Mesendoderm (in vitro differentiated cells): ENCODE measurements around the gene CTCFL.
A peak's percentile ranks its signal among the peaks of the same experiment; 100 is the strongest.

Experiments used
- DNase-seq: peaks from one replicate; pipeline ENCODE4 v3.0.0; 2013
- H2AK5ac ChIP-seq: 2 replicates; pipeline ENCODE4 v1.6.1; 2013; ENCODE audit warnings: low read length, inconsistent platforms
- H2BK120ac ChIP-seq: 2 replicates; pipeline ENCODE4 v1.6.1; 2013; ENCODE audit warnings: low read depth, mild to moderate bottlenecking, low read length, moderate library complexity, mixed read lengths
- H2BK15ac ChIP-seq: replicated peaks from 2 replicates; pipeline ENCODE4 v1.6.1; 2013; ENCODE audit warnings: low read depth, mild to moderate bottlenecking, moderate library complexity
- H2BK5ac ChIP-seq: 2 replicates; pipeline ENCODE4 v1.6.1; 2013; ENCODE audit warnings: low read length, inconsistent platforms
- H3K18ac ChIP-seq: 2 replicates; pipeline ENCODE4 v1.6.1; 2013; ENCODE audit warnings: mild to moderate bottlenecking, low read length, mixed read lengths
- H3K23ac ChIP-seq: one replicate; pipeline ENCODE4 v1.6.1; 2013; ENCODE audit warnings: low read length
- H3K27ac ChIP-seq: 2 replicates; pipeline ENCODE4 v1.5.1; 2013; ENCODE audit warnings: low read depth, mild to moderate bottlenecking, inconsistent platforms, low read length, moderate library complexity
- H3K27me3 ChIP-seq: 2 replicates; pipeline ENCODE4 v1.6.1; 2013; ENCODE audit warnings: low read length, control low read depth, mild to moderate bottlenecking, inconsistent platforms; ENCODE audit not compliant: insufficient read depth, poor library complexity
- H3K36me3 ChIP-seq: 2 replicates; pipeline ENCODE4 v1.6.1; 2013; ENCODE audit warnings: low read length, inconsistent platforms; ENCODE audit not compliant: control insufficient read depth, insufficient read depth
- H3K4ac ChIP-seq: one replicate; pipeline ENCODE4 v1.6.1; 2013; ENCODE audit warnings: low read depth, mild to moderate bottlenecking, low read length, moderate library complexity
- H3K4me1 ChIP-seq: 2 replicates; pipeline ENCODE4 v1.6.1; 2013; ENCODE audit warnings: low read depth, low read length, inconsistent platforms; ENCODE audit not compliant: control insufficient read depth
- H3K4me2 ChIP-seq: 2 replicates; pipeline ENCODE4 v1.6.1; 2013; ENCODE audit warnings: low read length
- H3K4me3 ChIP-seq: 2 replicates; pipeline ENCODE4 v1.5.1; 2013; ENCODE audit warnings: mild to moderate bottlenecking, low read length
- H3K56ac ChIP-seq: one replicate; pipeline ENCODE4 v1.6.1; 2013; ENCODE audit warnings: low read length
- H3K79me1 ChIP-seq: 2 replicates; pipeline ENCODE4 v1.6.1; 2013; ENCODE audit warnings: low read length, inconsistent platforms
- H3K79me2 ChIP-seq: 2 replicates; pipeline ENCODE4 v1.6.1; 2013; ENCODE audit warnings: mild to moderate bottlenecking, low read length; ENCODE audit not compliant: control insufficient read depth, insufficient read depth
- H3K9ac ChIP-seq: 2 replicates; pipeline ENCODE4 v1.6.1; 2013; ENCODE audit warnings: low read length, inconsistent platforms
- H4K5ac ChIP-seq: one replicate; pipeline ENCODE4 v1.6.1; 2013; ENCODE audit warnings: low read length
- H4K8ac ChIP-seq: one replicate; pipeline ENCODE4 v1.6.1; 2013; ENCODE audit warnings: low read depth, mild to moderate bottlenecking, control low read depth, low read length, moderate library complexity
- WGBS: extraction: QIAGEN DNeasy Blood & Tissue Kit; methylation state at CpG from one replicate; pipeline ENCODE4 v1.1.7; 2013; ENCODE audit warnings: low lambda C conversion rate, missing lambda C conversion rate; ENCODE audit not compliant: insufficient coverage; ENCODE audit errors: extremely low coverage; 5-methylcytosine and 5-hydroxymethylcytosine counted together

Gene CTCFL

GRCh38 chr20:57499676-57500075 lies 25.3 kb downstream of the CTCFL start:
- Histone ChIP-seq H3K18ac (no peak overlapping the region), H2AK5ac (no peak overlapping the region), H2BK5ac (no peak overlapping the region), H3K23ac (no peak overlapping the region), H2BK15ac (no peak overlapping the region), H3K36me3 (no peaks in the 10 kb centered on the region), H3K4me2 (no peak overlapping the region), H2BK120ac (no peak overlapping the region), H3K79me2 (no peaks in the 10 kb centered on the region), H4K8ac (no peak overlapping the region), H4K5ac (no peak overlapping the region), H3K9ac (no peak overlapping the region), H3K4me3 (no peak overlapping the region), H3K56ac (no peak overlapping the region), H3K79me1 (no peaks in the 10 kb centered on the region), H3K27me3 (no peaks in the 10 kb centered on the region), H3K4ac (no peak overlapping the region), H3K4me1 (no peaks in the 10 kb centered on the region), H3K27ac (no peak overlapping the region)
- WGBS = no CpG with 5 or more reads among the region's 14 CpGs
- DNase-seq = no peak

- no peak overlapping the region for H3K56ac ChIP-seq
- H4K8ac ChIP-seq = no peak overlapping the region
- H3K4me1 ChIP-seq = no peaks in the 10 kb centered on the region
- H3K27me3 ChIP-seq = no peaks in the 10 kb centered on the region
- H3K9ac ChIP-seq = no peak overlapping the region
- H4K5ac ChIP-seq = no peak overlapping the region
- no peak overlapping the region for H2AK5ac ChIP-seq
- DNase-seq = peak; percentile 79
- H3K27ac ChIP-seq = no peak overlapping the region
- no CpG with 5 or more reads among the region's 20 CpGs for WGBS
- no peak overlapping the region for H3K4ac ChIP-seq
- no peak overlapping the region for H3K4me3 ChIP-seq
- no peak overlapping the region for H3K4me2 ChIP-seq
- H2BK120ac ChIP-seq = no peak overlapping the region
- H3K79me1 ChIP-seq = no peaks in the 10 kb centered on the region
- H3K79me2 ChIP-seq = no peaks in the 10 kb centered on the region
- H2BK15ac ChIP-seq = no peak overlapping the region
- no peak overlapping the region for H3K23ac ChIP-seq
- peak overlapping the region; percentile 13 for H3K18ac ChIP-seq
- H3K36me3 ChIP-seq = no peaks in the 10 kb centered on the region
- H2BK5ac ChIP-seq = no peak overlapping the region
Measured at GRCh38 chr20:57498425-57499400, 26.2 kb downstream of the CTCFL start.

- WGBS = no CpG with 5 or more reads among the region's 4 CpGs
- H3K79me2 ChIP-seq = no peaks in the 10 kb centered on the region
- no peak overlapping the region for H2BK5ac ChIP-seq
Measured at GRCh38 chr20:57496592-57496991, 28.3 kb downstream of the CTCFL start.

GRCh38 chr20:57495978-57496377 lies 29.0 kb downstream of the CTCFL start:
- Histone ChIP-seq H4K5ac (no peak overlapping the region), H3K4me1 (no peaks in the 10 kb centered on the region), H3K79me1 (no peaks in the 10 kb centered on the region)

More at GRCh38 chr20:57496592-57496991, 28.3 kb downstream of the CTCFL start:
- Histone ChIP-seq H3K36me3 (no peaks in the 10 kb centered on the region), H4K5ac (no peak overlapping the region), H3K4me2 (no peak overlapping the region), H3K27ac (no peak overlapping the region), H3K4me1 (no peaks in the 10 kb centered on the region), H3K27me3 (no peaks in the 10 kb centered on the region), H2BK15ac (no peak overlapping the region), H2AK5ac (no peak overlapping the region), H3K18ac (no peak overlapping the region), H2BK120ac (no peak overlapping the region), H3K23ac (no peak overlapping the region), H3K9ac (no peak overlapping the region), H3K4me3 (no peak overlapping the region), H3K56ac (no peak overlapping the region), H4K8ac (no peak overlapping the region), H3K79me1 (no peaks in the 10 kb centered on the region), H3K4ac (no peak overlapping the region)
- DNase-seq = no peak

GRCh38 chr20:57493091-57493615 lies 31.8 kb downstream of the CTCFL start:
- Histone ChIP-seq H3K4ac (no peak overlapping the region), H4K8ac (no peak overlapping the region), H3K4me3 (no peak overlapping the region), H2BK5ac (no peak overlapping the region), H3K56ac (no peak overlapping the region), H3K79me2 (no peaks in the 10 kb centered on the region), H3K27ac (no peak overlapping the region), H2AK5ac (no peak overlapping the region), H3K36me3 (no peaks in the 10 kb centered on the region), H3K4me2 (no peak overlapping the region), H3K4me1 (no peaks in the 10 kb centered on the region), H3K27me3 (no peaks in the 10 kb centered on the region), H3K9ac (no peak overlapping the region), H3K23ac (no peak overlapping the region), H4K5ac (no peak overlapping the region), H2BK120ac (no peak overlapping the region), H3K18ac (no peak overlapping the region), H2BK15ac (no peak overlapping the region), H3K79me1 (no peaks in the 10 kb centered on the region)
- no CpG with 5 or more reads among the region's 10 CpGs for whole genome bisulfite sequencing
- DNase-seq = no peak

More at GRCh38 chr20:57495978-57496377, 29.0 kb downstream of the CTCFL start:
- H3K56ac ChIP-seq = no peak overlapping the region
- H3K9ac ChIP-seq = no peak overlapping the region
- H3K27me3 ChIP-seq = no peaks in the 10 kb centered on the region
- H2BK120ac ChIP-seq = no peak overlapping the region
- no peak overlapping the region for H2BK15ac ChIP-seq
- H2BK5ac ChIP-seq = no peak overlapping the region
- H3K4ac ChIP-seq = no peak overlapping the region
- no peak overlapping the region for H4K8ac ChIP-seq
- H3K23ac ChIP-seq = no peak overlapping the region
- no peaks in the 10 kb centered on the region for H3K36me3 ChIP-seq
- no peak overlapping the region for H2AK5ac ChIP-seq
- no peaks in the 10 kb centered on the region for H3K79me2 ChIP-seq
- no peak overlapping the region for H3K4me3 ChIP-seq
- no peak overlapping the region for H3K27ac ChIP-seq
- WGBS = no CpG with 5 or more reads among the region's 11 CpGs
- no peak overlapping the region for H3K18ac ChIP-seq
- DNase-seq = no peak
- no peak overlapping the region for H3K4me2 ChIP-seq
